ENCODE results near the gene KCNT1. TPM values are rescaled to one million over a fixed set of nuclear protein-coding genes. Genes with fewer than 3 reads are reported as not detected.

KCNT1 gene
- under 1 TPM in 1 of 3 donors, not detected in 2; 0.05 TPM for total RNA-seq

- Mint-ChIP-seq H3K27me3 (ENCODE audit: low read depth) (peaks cover 8% of the 10 kb centered on the region), H3K9me3 (no peaks in the 10 kb centered on the region), H3K4me1 (ENCODE audit: low read depth) (no peaks in the 10 kb centered on the region), H3K4me3 (no peak within 1 kb of the TSS), H3K36me3 (ENCODE audit: insufficient read depth) (no peaks in the 10 kb centered on the region)
- DNase-seq (peak; percentile 38), ATAC-seq (peak; percentile 77 to 84)
Observed at GRCh38 chr9:135701959-135702721, at the start of gene KCNT1. Gene KCNT1, plus strand, starts transcription at chr9:135702185. Its CDS starts 74 bp downstream, at chr9:135702259.

- no peaks in the 10 kb centered on the region for H3K4me1 Mint-ChIP-seq (ENCODE audit: low read depth)
- peaks cover 15% of the 10 kb centered on the region for H3K27me3 Mint-ChIP-seq (ENCODE audit: low read depth)
- DNase-seq (no peak), ATAC-seq (no peak)
- H3K4me3 Mint-ChIP-seq: no peak overlapping the region
- peaks cover 3% of the 10 kb centered on the region for H3K9me3 Mint-ChIP-seq
- no peaks in the 10 kb centered on the region for H3K36me3 Mint-ChIP-seq (ENCODE audit: insufficient read depth)
Observed at GRCh38 chr9:135655317-135655716, 46.7 kb upstream of the KCNT1 start.

GRCh38 chr9:135657416-135657815 is 44.6 kb upstream of the KCNT1 start:
- Mint-ChIP-seq H3K36me3 (ENCODE audit: insufficient read depth) (no peaks in the 10 kb centered on the region), H3K4me1 (ENCODE audit: low read depth) (no peaks in the 10 kb centered on the region), H3K27me3 (ENCODE audit: low read depth) (peaks cover 17% of the 10 kb centered on the region), H3K4me3 (no peak overlapping the region), H3K9me3 (no peaks in the 10 kb centered on the region)
- ATAC-seq (no peak), DNase-seq (no peak)

DNA sequence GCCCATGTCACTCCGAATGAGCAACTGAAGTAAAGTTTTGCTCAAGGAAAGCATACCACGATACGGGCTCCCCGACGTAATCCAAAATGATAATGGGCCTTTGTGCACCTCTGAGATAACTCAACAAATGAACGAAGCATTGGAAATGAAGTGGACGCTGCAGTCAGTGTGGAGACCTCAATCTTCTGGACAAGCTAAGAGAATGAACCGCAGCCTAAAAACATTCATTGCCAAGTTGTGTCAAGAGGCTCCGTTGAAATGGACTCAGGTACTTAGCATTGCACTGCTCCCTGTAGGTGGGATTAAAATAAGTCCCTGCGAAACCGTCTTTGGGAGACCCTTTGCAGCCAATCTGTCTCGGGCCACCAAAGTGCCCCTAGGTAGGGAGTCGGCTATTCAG is 42.7 kb upstream of the KCNT1 start:
- ATAC-seq (no peak), DNase-seq (no peak)
- H3K4me1 Mint-ChIP-seq (ENCODE audit: low read depth): no peaks in the 10 kb centered on the region
- H3K9me3 Mint-ChIP-seq: no peaks in the 10 kb centered on the region
- no peak overlapping the region for H3K4me3 Mint-ChIP-seq
- no peaks in the 10 kb centered on the region for H3K36me3 Mint-ChIP-seq (ENCODE audit: insufficient read depth)
- H3K27me3 Mint-ChIP-seq (ENCODE audit: low read depth): peaks cover 13% of the 10 kb centered on the region

- no peak for DNase-seq
- Mint-ChIP-seq H3K36me3 (ENCODE audit: insufficient read depth) (no peaks in the 10 kb centered on the region), H3K27me3 (ENCODE audit: low read depth) (peaks cover 13% of the 10 kb centered on the region), H3K9me3 (no peaks in the 10 kb centered on the region), H3K4me3 (no peak overlapping the region), H3K4me1 (ENCODE audit: low read depth) (no peaks in the 10 kb centered on the region)
- no peak for ATAC-seq
Observed at GRCh38 chr9:135660407-135660806, 41.6 kb upstream of the KCNT1 start.

- no peak for ATAC-seq
- Mint-ChIP-seq H3K36me3 (ENCODE audit: insufficient read depth) (no peaks in the 10 kb centered on the region), H3K4me1 (ENCODE audit: low read depth) (no peaks in the 10 kb centered on the region), H3K4me3 (no peak overlapping the region), H3K9me3 (no peaks in the 10 kb centered on the region), H3K27me3 (ENCODE audit: low read depth) (peaks cover 8% of the 10 kb centered on the region)
- DNase-seq: no peak
Observed at GRCh38 chr9:135661816-135662560, 40.0 kb upstream of the KCNT1 start.

- ATAC-seq: no peak
- peaks cover 8% of the 10 kb centered on the region for H3K27me3 Mint-ChIP-seq (ENCODE audit: low read depth)
Observed at GRCh38 chr9:135662758-135663450, 39.1 kb upstream of the KCNT1 start, which contains the start of gene LCN9. Gene LCN9, plus strand, starts transcription at chr9:135663309. Its CDS starts 13 bp downstream, at chr9:135663322.

GRCh38 chr9:135663451-135663770 is 38.6 kb upstream of the KCNT1 start:
- Mint-ChIP-seq H3K27me3 (ENCODE audit: low read depth) (peaks cover 8% of the 10 kb centered on the region), H3K9me3 (no peaks in the 10 kb centered on the region), H3K4me1 (ENCODE audit: low read depth) (no peaks in the 10 kb centered on the region), H3K4me3 (no peak overlapping the region), H3K36me3 (ENCODE audit: insufficient read depth) (no peaks in the 10 kb centered on the region)
- ATAC-seq (no peak), DNase-seq (no peak)

More at GRCh38 chr9:135662758-135663450, 39.1 kb upstream of the KCNT1 start, which contains the start of gene LCN9:
- H3K36me3 Mint-ChIP-seq (ENCODE audit: insufficient read depth): no peaks in the 10 kb centered on the region
- no peak within 1 kb of the TSS for H3K4me3 Mint-ChIP-seq
- DNase-seq: no peak
- no peaks in the 10 kb centered on the region for H3K4me1 Mint-ChIP-seq (ENCODE audit: low read depth)
- H3K9me3 Mint-ChIP-seq: no peaks in the 10 kb centered on the region

DNA sequence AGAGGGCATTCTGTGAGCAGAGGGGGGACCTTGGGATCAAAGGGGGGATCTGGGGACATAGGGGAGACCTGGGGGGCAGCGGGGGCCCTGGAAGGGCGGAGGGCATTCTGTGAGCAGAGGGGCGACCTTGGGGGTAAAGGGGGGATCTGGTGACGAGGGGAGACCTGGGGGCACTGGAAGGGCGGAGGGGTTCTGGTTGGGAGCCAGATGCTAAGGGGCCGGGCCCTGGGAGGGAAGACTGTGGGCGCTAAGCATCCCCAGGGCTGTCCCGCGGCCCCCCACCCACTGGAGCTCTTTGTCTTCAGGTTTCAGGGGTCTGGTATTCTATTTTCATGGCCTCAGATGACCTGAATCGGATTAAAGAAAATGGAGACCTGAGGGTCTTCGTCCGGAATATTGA is 38.1 kb upstream of the KCNT1 start:
- no peak overlapping the region for H3K4me3 Mint-ChIP-seq
- H3K4me1 Mint-ChIP-seq (ENCODE audit: low read depth): no peaks in the 10 kb centered on the region
- H3K9me3 Mint-ChIP-seq: no peaks in the 10 kb centered on the region
- ATAC-seq (no peak), DNase-seq (no peak)
- no peaks in the 10 kb centered on the region for H3K36me3 Mint-ChIP-seq (ENCODE audit: insufficient read depth)
- H3K27me3 Mint-ChIP-seq (ENCODE audit: low read depth): peaks cover 8% of the 10 kb centered on the region

GRCh38 chr9:135664266-135664665 is 37.7 kb upstream of the KCNT1 start:
- H3K27me3 Mint-ChIP-seq (ENCODE audit: low read depth): peaks cover 8% of the 10 kb centered on the region
- no peaks in the 10 kb centered on the region for H3K9me3 Mint-ChIP-seq
- H3K4me1 Mint-ChIP-seq (ENCODE audit: low read depth): no peaks in the 10 kb centered on the region
- no peaks in the 10 kb centered on the region for H3K36me3 Mint-ChIP-seq (ENCODE audit: insufficient read depth)
- H3K4me3 Mint-ChIP-seq: no peak overlapping the region
- ATAC-seq: no peak
- DNase-seq: no peak

DNA sequence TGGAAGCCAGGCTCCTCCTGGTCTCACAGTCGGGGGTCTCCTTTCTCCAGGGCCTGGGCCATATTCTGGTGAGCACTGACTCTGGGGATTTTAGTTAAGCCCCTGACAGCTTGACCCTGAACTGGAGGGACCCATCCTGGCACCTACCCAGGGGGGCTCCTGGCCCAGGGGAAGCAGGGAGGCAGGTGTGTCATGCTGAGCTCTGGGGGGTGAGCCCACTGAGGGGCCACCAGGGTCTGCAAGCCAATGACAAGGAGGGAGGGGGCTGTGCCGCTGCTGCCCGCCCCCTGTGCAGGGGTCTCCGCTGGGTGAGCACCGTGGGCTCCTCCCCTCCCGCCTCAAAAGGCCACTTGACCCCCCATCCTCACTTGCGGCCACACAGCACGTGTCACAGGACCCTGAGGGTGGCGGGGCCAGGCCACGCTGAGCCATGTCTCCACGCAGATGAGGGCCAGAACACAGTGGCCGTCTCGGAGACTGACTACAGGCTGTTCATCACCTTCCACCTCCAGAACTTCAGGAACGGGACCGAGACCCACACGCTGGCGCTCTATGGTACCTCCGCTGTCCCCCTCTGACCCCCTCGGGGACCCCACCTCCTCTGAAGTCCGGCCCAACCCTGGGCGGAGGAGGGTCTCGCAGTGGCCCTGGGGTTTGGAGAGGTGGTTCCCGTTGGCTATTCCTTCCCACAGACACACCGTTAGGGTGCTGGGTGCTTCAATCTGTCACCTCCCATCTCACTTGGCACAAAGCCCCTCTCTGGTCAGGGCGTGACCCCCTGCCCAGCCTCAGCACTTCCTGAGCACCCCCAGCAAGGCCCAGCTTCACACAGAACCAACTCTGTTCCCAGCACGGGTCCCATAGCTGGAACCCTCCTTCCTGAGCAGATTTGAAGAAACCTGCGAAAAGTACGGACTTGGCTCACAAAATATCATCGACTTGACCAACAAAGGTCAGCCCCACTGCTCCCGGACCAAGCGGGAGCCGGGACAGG is 36.9 kb upstream of the KCNT1 start:
- H3K9me3 Mint-ChIP-seq: no peaks in the 10 kb centered on the region
- H3K36me3 Mint-ChIP-seq (ENCODE audit: insufficient read depth): no peaks in the 10 kb centered on the region
- no peaks in the 10 kb centered on the region for H3K4me1 Mint-ChIP-seq (ENCODE audit: low read depth)
- H3K27me3 Mint-ChIP-seq (ENCODE audit: low read depth): peaks cover 8% of the 10 kb centered on the region
- H3K4me3 Mint-ChIP-seq: no peak overlapping the region
- ATAC-seq (no peak), DNase-seq (no peak)

DNA sequence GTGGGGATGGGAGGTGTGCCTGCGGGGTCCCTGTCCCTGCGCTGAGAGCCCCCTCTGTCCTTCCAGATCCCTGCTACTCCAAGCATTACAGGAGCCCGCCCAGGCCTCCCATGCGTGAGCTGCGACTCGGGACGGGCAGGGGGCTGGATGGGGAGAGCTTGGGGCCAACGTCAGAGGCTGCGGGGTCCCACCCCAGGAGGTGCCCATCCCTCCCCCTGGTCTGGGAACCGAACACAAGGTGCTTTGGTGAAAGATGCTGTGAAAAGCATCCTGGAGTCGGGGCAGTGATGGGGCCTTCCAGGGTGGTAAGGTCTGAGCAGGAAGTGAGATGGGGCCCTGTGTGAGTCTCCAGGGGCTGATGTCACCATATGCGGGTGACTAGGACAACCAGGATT is 36.2 kb upstream of the KCNT1 start:
- no peak for ATAC-seq
- no peaks in the 10 kb centered on the region for H3K36me3 Mint-ChIP-seq (ENCODE audit: insufficient read depth)
- peaks cover 6% of the 10 kb centered on the region for H3K27me3 Mint-ChIP-seq (ENCODE audit: low read depth)
- H3K4me3 Mint-ChIP-seq: no peak overlapping the region
- DNase-seq: no peak
- H3K4me1 Mint-ChIP-seq (ENCODE audit: low read depth): no peaks in the 10 kb centered on the region
- H3K9me3 Mint-ChIP-seq: no peaks in the 10 kb centered on the region

DNA sequence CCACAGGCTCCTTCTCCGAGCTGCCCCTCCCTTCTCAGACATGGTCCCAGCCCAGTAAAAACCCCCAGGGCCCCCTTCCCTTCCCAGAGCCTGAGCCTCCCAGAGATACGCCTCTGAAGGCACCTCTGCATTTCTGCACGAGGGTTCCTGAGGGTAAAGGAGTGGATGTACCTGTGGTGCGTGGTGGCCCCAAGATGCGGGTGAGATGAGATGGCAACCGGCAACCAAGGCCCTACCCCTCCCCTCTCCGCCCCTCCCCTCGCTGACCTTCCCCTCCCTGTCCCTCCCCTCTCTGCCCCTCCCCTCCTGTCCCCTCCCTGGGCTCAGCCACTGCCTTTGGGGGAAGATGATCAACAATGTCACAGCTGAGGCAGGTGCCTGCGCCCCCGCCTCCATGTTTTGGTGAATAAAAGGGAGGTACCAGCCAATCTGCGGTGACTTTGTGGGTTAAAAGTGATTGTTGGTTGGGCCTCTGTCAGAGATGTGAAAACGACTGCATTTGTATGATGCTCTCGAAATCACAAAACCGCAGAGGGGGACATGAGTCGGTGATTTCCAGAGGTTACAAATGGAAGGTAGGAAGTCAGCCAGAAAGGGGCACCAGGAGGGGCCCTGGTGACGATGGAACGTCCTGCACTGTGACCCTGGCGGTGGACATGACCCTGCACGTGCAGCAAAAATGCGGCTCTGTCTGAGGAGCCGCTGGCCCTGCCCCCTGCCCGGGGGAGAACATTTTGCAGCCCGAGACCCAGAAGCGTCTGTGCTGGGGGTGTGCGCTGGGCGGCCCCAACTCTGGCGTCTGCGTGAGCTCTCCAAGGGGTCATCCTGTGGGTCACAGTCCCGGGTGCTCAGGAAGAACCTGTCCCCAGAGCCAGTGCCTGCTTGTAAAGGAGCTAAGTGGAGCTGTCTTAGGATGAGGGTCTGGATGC is 35.2 kb upstream of the KCNT1 start:
- Mint-ChIP-seq H3K27me3 (ENCODE audit: low read depth) (peaks cover 6% of the 10 kb centered on the region), H3K4me3 (no peak overlapping the region), H3K9me3 (no peaks in the 10 kb centered on the region), H3K36me3 (ENCODE audit: insufficient read depth) (no peaks in the 10 kb centered on the region), H3K4me1 (ENCODE audit: low read depth) (no peaks in the 10 kb centered on the region)
- DNase-seq: no peak
- ATAC-seq: no peak
